HCT116 (cell line): ENCODE data around the gene PSMA3. TPM values are rescaled to one million over a fixed set of nuclear protein-coding genes. Genes with fewer than 3 reads are reported as not detected.

Experiments
- ATAC-seq: fragments of 200-7000 bp; cut with Tn5 transposase; 2 replicates; pipeline ENCODE4 v1.9.1; 2020; ENCODE audit warnings: mild to moderate bottlenecking, moderate library complexity
- BruUV-seq: library from RNA; stranded (reverse); fragments of 400-500 nt; replicated peaks from 2 replicates; lab custom pipeline; 2021; lab: Mats Ljungman, UMichigan
- CTCF ChIA-PET: fragments of 300-600 bp; sonication (Branson Sonifier 250); formaldehyde crosslinking; loops from one replicate; lab custom pipeline; 2021; ENCODE audit warnings: antibody characterized with exemption; lab: Charles Lee
- POLR2A ChIA-PET: fragments of 300-600, 350-600 bp; sonication (Branson Sonifier 250); formaldehyde crosslinking; loops from one replicate; lab custom pipeline; 2021; ENCODE audit warnings: antibody characterized with exemption; lab: Charles Lee
- RAD21 ChIA-PET, 2 experiments: fragments of 300-600 bp; sonication (Branson Sonifier 250); formaldehyde crosslinking; loops; one replicate each; lab custom pipeline; 2023; ENCODE audit warnings: low total read pairs in 2 of 2; ENCODE audit not compliant: uncharacterized antibody in 2 of 2, unreplicated experiment in 2 of 2, low non-redundant PET in 1 of 2; lab: Charles Lee
- DNase-seq: peaks from one replicate; pipeline ENCODE4 v3.0.0-alpha.2; 2010; ENCODE audit warnings: low read depth, low spot score
- H2AFZ ChIP-seq: fragments of 200-600 bp; shearing (Covaris generic), sonication (generic); 2 replicates; pipeline ENCODE4 v1.6.1; 2017; ENCODE audit warnings: low read depth, mixed run types, mixed read lengths, antibody characterized with exemption, low read length; ENCODE audit not compliant: poor library complexity, severe bottlenecking
- H3K27ac ChIP-seq: 2 replicates; pipeline ENCODE4 v1.5.1; 2012; ENCODE audit warnings: low read depth, low read length
- H3K27me3 ChIP-seq: fragments of 200-600 bp; sonication (generic); 2 replicates; pipeline ENCODE4 v1.6.1; 2016; ENCODE audit warnings: mixed run types, low read length, mixed read lengths; ENCODE audit not compliant: insufficient read depth
- H3K36me3 ChIP-seq, 2 experiments: fragments of 200-500 bp in 1 of 2; fragments of 200-600 bp in 1 of 2; sonication (Bioruptor generic) in 1 of 2; sonication (generic) in 1 of 2; 2 replicates each; pipeline versions ENCODE4 v1.5.1 to v1.6.1; 2014 to 2016; ENCODE audit warnings: low read length in 2 of 2, inconsistent platforms in 1 of 2, mixed read lengths in 1 of 2, mixed run types in 1 of 2; ENCODE audit not compliant: insufficient read depth in 2 of 2, control insufficient read depth in 1 of 2
- H3K4me1 ChIP-seq, 2 experiments: fragments of 200-600 bp in 1 of 2; sonication (generic) in 1 of 2; 2 replicates each; pipeline versions ENCODE4 v1.5.1 to v1.6.1; 2012 to 2017; ENCODE audit warnings: low read length in 2 of 2, inconsistent platforms in 1 of 2, mild to moderate bottlenecking in 1 of 2, mixed read lengths in 1 of 2, mixed run types in 1 of 2, moderate library complexity in 1 of 2; ENCODE audit not compliant: insufficient read depth in 2 of 2, control insufficient read depth in 1 of 2
- H3K4me2 ChIP-seq: fragments of 200-600 bp; sonication (generic); 2 replicates; pipeline ENCODE4 v1.6.1; 2017; ENCODE audit warnings: mixed run types, low read length, mixed read lengths
- H3K4me3 ChIP-seq, 2 experiments: fragments of 200-600 bp in 1 of 2; sonication (generic) in 1 of 2; replicated peaks in 1 of 2; 2 replicates each; pipeline ENCODE4 v1.5.1; 2011 to 2016; ENCODE audit warnings: low read length in 2 of 2, control low read depth in 1 of 2, low read depth in 1 of 2, mild to moderate bottlenecking in 1 of 2, mixed read lengths in 1 of 2, mixed run types in 1 of 2
- H3K79me2 ChIP-seq: fragments of 200-600 bp; sonication (generic); 2 replicates; pipeline ENCODE4 v1.6.1; 2017; ENCODE audit warnings: mild to moderate bottlenecking, mixed run types, low read length, moderate library complexity, mixed read lengths; ENCODE audit not compliant: insufficient read depth
- H3K9ac ChIP-seq: fragments of 200-600 bp; sonication (generic); 2 replicates; pipeline ENCODE4 v1.6.1; 2016; ENCODE audit warnings: low read length, mixed read lengths
- H3K9me2 ChIP-seq: fragments of 200-600 bp; sonication (generic), shearing (Covaris generic); 2 replicates; pipeline ENCODE4 v1.6.1; 2017; ENCODE audit warnings: mixed run types, mild to moderate bottlenecking, moderate library complexity; ENCODE audit not compliant: insufficient read depth
- H3K9me3 ChIP-seq, 2 experiments: fragments of 200-500 bp in 1 of 2; fragments of 200-600 bp in 1 of 2; sonication (Bioruptor generic) in 1 of 2; sonication (generic) in 1 of 2; 2 replicates each; pipeline ENCODE4 v1.6.1; 2014 to 2017; ENCODE audit warnings: low read length in 2 of 2, mixed read lengths in 2 of 2, inconsistent platforms in 1 of 2, low read depth in 1 of 2, mild to moderate bottlenecking in 1 of 2, mixed run types in 1 of 2, moderate library complexity in 1 of 2; ENCODE audit not compliant: control insufficient read depth in 1 of 2, insufficient read depth in 1 of 2
- H4K20me1 ChIP-seq: fragments of 200-600 bp; sonication (generic), shearing (Covaris generic); 2 replicates; pipeline ENCODE4 v1.6.1; 2017; ENCODE audit warnings: mixed run types, mild to moderate bottlenecking, moderate library complexity; ENCODE audit not compliant: insufficient read depth
- ATF3 ChIP-seq: IDR thresholded peaks from 2 replicates; pipeline ENCODE4 v1.6.1; 2012
- CBX3 ChIP-seq: IDR thresholded peaks from 2 replicates; pipeline ENCODE4 v1.6.1; 2012; ENCODE audit warnings: low read depth
- CTCF ChIP-seq, 3 experiments: fragments of 200-600 bp in 1 of 3; sonication (generic) in 1 of 3; IDR thresholded peaks in 2 of 3; conservative IDR thresholded peaks in 1 of 3; 2 replicates each; pipeline ENCODE4 v1.5.1; 2012 to 2017; ENCODE audit warnings: low read depth in 2 of 3, low read length in 2 of 3, antibody characterized with exemption in 1 of 3, borderline replicate concordance in 1 of 3, control low read depth in 1 of 3, mild to moderate bottlenecking in 1 of 3, mixed read lengths in 1 of 3, mixed run types in 1 of 3, moderate library complexity in 1 of 3; ENCODE audit not compliant: insufficient read depth in 1 of 3
- EZH2phosphoT487 ChIP-seq: fragments of 200-600 bp; IDR thresholded peaks from 2 replicates; pipeline ENCODE4 v1.6.1; 2018; ENCODE audit warnings: antibody characterized with exemption, borderline replicate concordance
- JUND ChIP-seq: IDR thresholded peaks from 2 replicates; pipeline ENCODE4 v1.6.1; 2012
- MAX ChIP-seq: IDR thresholded peaks from 2 replicates; pipeline ENCODE4 v1.6.1; 2012
- RAD21 ChIP-seq: IDR thresholded peaks from 2 replicates; pipeline ENCODE4 v1.6.1; 2012; ENCODE audit warnings: low read depth, mild to moderate bottlenecking
- TCF7L2 ChIP-seq: IDR thresholded peaks from 2 replicates; pipeline ENCODE4 v1.7.0; 2011; ENCODE audit warnings: borderline replicate concordance, inconsistent platforms; ENCODE audit not compliant: insufficient read depth, insufficient read length; ENCODE audit errors: extremely low read depth
- intact Hi-C: fragments of 100-400 bp; cut with micrococcal nuclease; formaldehyde crosslinking; loops from 2 replicates; pipeline ENCODE4 v1.10.0; 2022
- total RNA-seq: library from RNA; stranded (reverse); gene quantifications from one replicate; pipeline ENCODE4 v1.2.1, GENCODE V29; 2021; ENCODE audit not compliant: unreplicated experiment

PSMA3 gene
- total RNA-seq, 1 experiment from 2014 or later: 267 TPM

- ChIA-PET CTCF (no interaction called here), POLR2A (no interaction called here), RAD21 (no interaction called here)
- no peak for ATAC-seq
- BruUV-seq: no TSS peak
- H3K4me3 ChIP-seq: no peak overlapping the region
- H3K9ac ChIP-seq: no peak overlapping the region
- no peak overlapping the region for H2AFZ ChIP-seq
- H3K79me2 ChIP-seq: peaks cover 12% of the 10 kb centered on the region
- no peaks in the 10 kb centered on the region for H4K20me1 ChIP-seq
- TF ChIP-seq JUND (no peak), MAX (no peak), RAD21 (no peak), CTCF (IDR thresholded peaks at IDR 0.05 in 2 of 3, conservative IDR thresholded peaks at IDR 0.05 in 1 of 3; ENCODE audit: borderline replicate concordance in 1 of 3, insufficient read depth in 1 of 3, low read depth in 2 of 3, low read length in 2 of 3) (no peak)
- no peaks in the 10 kb centered on the region for H3K9me2 ChIP-seq
- H3K27ac ChIP-seq: no peak overlapping the region
- H3K4me2 ChIP-seq: no peak overlapping the region
- intact Hi-C loops: no loop called here
- no peaks in the 10 kb centered on the region for H3K9me3 ChIP-seq
- H3K27me3 ChIP-seq: no peaks in the 10 kb centered on the region
- DNase-seq: no peak
- peaks cover 0 to 3% of the 10 kb centered on the region in 2 experiments; a peak in 1 of 4 replicates for H3K36me3 ChIP-seq
- H3K4me1 ChIP-seq: peaks cover 5 to 13% of the 10 kb centered on the region in 2 experiments; a peak in 3 of 4 replicates
Measured at GRCh38 chr14:58196198-58196597, 48.4 kb upstream of the PSMA3 start.

GRCh38 chr14:58198086-58198485 lies 46.6 kb upstream of the PSMA3 start:
- Histone ChIP-seq H3K36me3 (peaks cover 0 to 3% of the 10 kb centered on the region in 2 experiments; a peak in 1 of 4 replicates), H3K9ac (no peak overlapping the region), H3K27me3 (no peaks in the 10 kb centered on the region), H2AFZ (no peak overlapping the region), H3K4me3 (no peak overlapping the region), H3K4me2 (no peak overlapping the region), H4K20me1 (no peaks in the 10 kb centered on the region), H3K4me1 (peaks cover 13 to 17% of the 10 kb centered on the region in 2 experiments; a peak in 3 of 4 replicates), H3K9me2 (no peaks in the 10 kb centered on the region), H3K79me2 (peaks cover 22% of the 10 kb centered on the region), H3K27ac (no peak overlapping the region), H3K9me3 (no peaks in the 10 kb centered on the region)
- TF ChIP-seq TCF7L2 (no peak), EZH2phosphoT487 (no peak), CBX3 (no peak), RAD21 (no peak), ATF3 (no peak)
- no TSS peak for BruUV-seq
- ChIA-PET RAD21 (no interaction called here), CTCF (no interaction called here), POLR2A (interaction anchor here (1.4 kb wide), 1 partner anchor 115 kb away, joined by 3 read pairs; no protein-coding TSS in a partner anchor)
- intact Hi-C loops: no loop called here
- no peak for DNase-seq
- ATAC-seq: no peak
